Vagina (tissue), 2 donors: ENCODE results near the gene MYPOP. TPM values are rescaled to one million over a fixed set of nuclear protein-coding genes. Genes with fewer than 3 reads are reported as not detected.

ENCODE experiments used
- DNase-seq, 2 donors: peaks; one replicate each; pipeline ENCODE4 v3.0.0-alpha.2; 2017; ENCODE audit errors: extremely low spot score in 2 of 2
- H3K27ac ChIP-seq: fragments of 200-600 bp; sonication (generic); one replicate; pipeline ENCODE4 v1.5.1; 2019
- H3K27me3 ChIP-seq: fragments of 200-600 bp; sonication (generic); one replicate; pipeline ENCODE4 v1.5.1; 2019
- H3K36me3 ChIP-seq, 2 donors: fragments of 200-600 bp; sonication (generic); one replicate each; pipeline ENCODE4 v1.5.1; 2017 to 2019
- H3K4me1 ChIP-seq: fragments of 200-600 bp; sonication (generic); one replicate; pipeline ENCODE4 v1.5.1; 2019
- H3K4me3 ChIP-seq, 2 donors: fragments of 200-600 bp; sonication (generic); 1 replicate in 1 of 2; 2 replicates in 1 of 2; pipeline ENCODE4 v1.5.1; 2016 to 2019
- H3K9me3 ChIP-seq: fragments of 200-600 bp; sonication (generic); one replicate; pipeline ENCODE4 v1.5.1; 2019
- CTCF ChIP-seq, 3 experiments: fragments of 450-650 bp in 2 of 3; fragments of 200-600 bp in 1 of 3; sonication (generic) in 1 of 3; IDR thresholded peaks; one replicate each; pipeline ENCODE4 v1.5.1; 2017 to 2019; ENCODE audit warnings: antibody characterized with exemption in 3 of 3, mild to moderate bottlenecking in 2 of 3, moderate library complexity in 2 of 3
- POLR2A ChIP-seq, 2 donors: fragments of 450-650 bp; IDR thresholded peaks; one replicate each; pipeline ENCODE4 v1.6.1; 2017; ENCODE audit warnings: antibody characterized with exemption in 2 of 2, mild to moderate bottlenecking in 2 of 2, moderate library complexity in 2 of 2
- POLR2AphosphoS5 ChIP-seq, 2 donors: sonication (generic); formaldehyde crosslinking; IDR thresholded peaks; one replicate each; pipeline ENCODE4 v1.9.0; 2017; ENCODE audit warnings: antibody characterized with exemption in 2 of 2, mild to moderate bottlenecking in 2 of 2, low read depth in 1 of 2; ENCODE audit not compliant: insufficient read depth in 1 of 2
- intact Hi-C: fragments of 100-400 bp; cut with DNase I; formaldehyde crosslinking; loops from one replicate; pipeline ENCODE4 v1.15.1; 2023
- total RNA-seq: library from RNA; depleted of rRNA; stranded (reverse); fragments of >200 nt; gene quantifications from one replicate; pipeline ENCODE4 v1.2.3, GENCODE V29; 2016

MYPOP gene
- total RNA-seq, 1 donor from 2014 or later: 13.8 TPM

- intact Hi-C loops: no loop called here
- Histone ChIP-seq H3K27ac (peak overlapping the region; percentile 85), H3K27me3 (peaks cover 10% of the 10 kb centered on the region), H3K4me1 (peaks cover 33% of the 10 kb centered on the region), H3K4me3 (peak overlapping the region; percentile 96 to 98), H3K36me3 (peaks cover 0 to 6% of the 10 kb centered on the region in 2 donors), H3K9me3 (no peaks in the 10 kb centered on the region)
- no peak for DNase-seq
- TF ChIP-seq POLR2AphosphoS5 (IDR thresholded peaks at IDR 0.05; ENCODE audit: insufficient read depth in 1 of 2, low read depth in 1 of 2) (no peak), POLR2A (IDR thresholded peaks at IDR 0.05) (no peak)
Measured at GRCh38 chr19:45862271-45862563, 40.2 kb downstream of the MYPOP start.

GRCh38 chr19:45860359-45861259 lies 41.8 kb downstream of the MYPOP start:
- peaks cover 0 to 11% of the 10 kb centered on the region in 2 donors for H3K36me3 ChIP-seq
- peaks cover 33% of the 10 kb centered on the region for H3K4me1 ChIP-seq
- DNase-seq: no peak
- H3K4me3 ChIP-seq: no peak overlapping the region
- no peaks in the 10 kb centered on the region for H3K9me3 ChIP-seq
- H3K27me3 ChIP-seq: peaks cover 10% of the 10 kb centered on the region
- TF ChIP-seq POLR2AphosphoS5 (IDR thresholded peaks at IDR 0.05; ENCODE audit: insufficient read depth in 1 of 2, low read depth in 1 of 2) (no peak), POLR2A (IDR thresholded peaks at IDR 0.05) (no peak), CTCF (IDR thresholded peaks at IDR 0.05) (no peak)
- intact Hi-C loops: no loop called here
- no peak overlapping the region for H3K27ac ChIP-seq

- Histone ChIP-seq H3K27me3 (no peaks in the 10 kb centered on the region), H3K4me3 (no peak overlapping the region), H3K9me3 (no peaks in the 10 kb centered on the region), H3K36me3 (peaks cover 0 to 59% of the 10 kb centered on the region in 2 donors), H3K4me1 (no peaks in the 10 kb centered on the region), H3K27ac (no peak overlapping the region)
- TF ChIP-seq CTCF (IDR thresholded peaks at IDR 0.05) (no peak), POLR2A (IDR thresholded peaks at IDR 0.05) (no peak), POLR2AphosphoS5 (IDR thresholded peaks at IDR 0.05; ENCODE audit: insufficient read depth in 1 of 2, low read depth in 1 of 2) (no peak)
- intact Hi-C loops: no loop called here
- peak in 1 of 2 donors; percentile 71 for DNase-seq
Measured at GRCh38 chr19:45854167-45854778, 48.1 kb downstream of the MYPOP start.

GRCh38 chr19:45852983-45853382 lies 49.4 kb downstream of the MYPOP start:
- peak in 1 of 2 donors; percentile 52 for DNase-seq
- Histone ChIP-seq H3K4me1 (no peaks in the 10 kb centered on the region), H3K9me3 (no peaks in the 10 kb centered on the region), H3K4me3 (no peak overlapping the region), H3K27ac (no peak overlapping the region), H3K36me3 (peaks cover 0 to 64% of the 10 kb centered on the region in 2 donors), H3K27me3 (no peaks in the 10 kb centered on the region)
- intact Hi-C loops: no loop called here
- TF ChIP-seq POLR2AphosphoS5 (IDR thresholded peaks at IDR 0.05; ENCODE audit: insufficient read depth in 1 of 2, low read depth in 1 of 2) (no peak), POLR2A (IDR thresholded peaks at IDR 0.05) (no peak), CTCF (IDR thresholded peaks at IDR 0.05) (no peak)

- no peak overlapping the region for H3K4me3 ChIP-seq
- H3K27ac ChIP-seq: no peak overlapping the region
- H3K4me1 ChIP-seq: no peaks in the 10 kb centered on the region
- TF ChIP-seq POLR2A (IDR thresholded peaks at IDR 0.05) (no peak), POLR2AphosphoS5 (IDR thresholded peaks at IDR 0.05; ENCODE audit: insufficient read depth in 1 of 2, low read depth in 1 of 2) (no peak), CTCF (IDR thresholded peaks at IDR 0.05) (no peak)
- no peaks in the 10 kb centered on the region for H3K9me3 ChIP-seq
- peaks cover 0 to 72% of the 10 kb centered on the region in 2 donors for H3K36me3 ChIP-seq
- DNase-seq: peak in 1 of 2 donors; percentile 72
- intact Hi-C loops: no loop called here
- no peaks in the 10 kb centered on the region for H3K27me3 ChIP-seq
Measured at GRCh38 chr19:45852145-45852750, 50.2 kb downstream of the MYPOP start.
